GM23338 (cell line): Measurements from ENCODE around the gene PCSK6. TPM values are rescaled to one million over a fixed set of nuclear protein-coding genes. Genes with fewer than 3 reads are reported as not detected.
"Not testable (repeated sequence)": the region's sequence is repeated elsewhere in the genome, so short reads cannot be mapped to it uniquely, and the experiment has no call there.

Experiments used
- ATAC-seq: fragments of 200-7000 bp; cut with Tn5 transposase; 3 replicates; pipeline ENCODE4 v1.9.1; 2020
- DNase-seq: peaks from one replicate; pipeline ENCODE4 v3.0.0-alpha.2; 2015; ENCODE audit warnings: low spot score
- H2AFZ ChIP-seq: fragments of 200-600 bp; sonication (generic); 2 replicates; pipeline ENCODE4 v1.8.0; 2016; ENCODE audit warnings: antibody characterized with exemption, mild to moderate bottlenecking, moderate library complexity
- H3F3A ChIP-seq: fragments of 200-600 bp; sonication (generic); replicated peaks from 2 replicates; pipeline ENCODE4 v1.8.0; 2017; ENCODE audit warnings: antibody characterized with exemption, mixed run types, low read depth
- H3K27ac ChIP-seq: fragments of 200-600 bp; sonication (generic); 2 replicates; pipeline ENCODE4 v1.6.1; 2016; ENCODE audit warnings: low read depth
- H3K27me3 ChIP-seq: fragments of 200-600 bp; sonication (generic); 2 replicates; pipeline ENCODE4 v1.8.0; 2016; ENCODE audit warnings: mild to moderate bottlenecking, mixed run types, moderate library complexity; ENCODE audit not compliant: insufficient read depth
- H3K36me3 ChIP-seq: fragments of 200-600 bp; sonication (generic); 2 replicates; pipeline ENCODE4 v1.8.0; 2016; ENCODE audit warnings: mild to moderate bottlenecking; ENCODE audit not compliant: insufficient read depth
- H3K4me1 ChIP-seq: fragments of 200-600 bp; sonication (generic); 2 replicates; pipeline ENCODE4 v1.8.0; 2016; ENCODE audit warnings: mild to moderate bottlenecking, moderate library complexity; ENCODE audit not compliant: insufficient read depth
- H3K4me2 ChIP-seq: fragments of 200-600 bp; sonication (generic); 2 replicates; pipeline ENCODE4 v1.7.1; 2017; ENCODE audit warnings: mixed run types
- H3K4me3 ChIP-seq: fragments of 200-600 bp; sonication (generic); 2 replicates; pipeline ENCODE4 v1.6.1; 2016; ENCODE audit warnings: mixed run types
- H3K79me2 ChIP-seq: fragments of 200-600 bp; sonication (generic); replicated peaks from 2 replicates; pipeline ENCODE4 v1.8.0; 2017; ENCODE audit warnings: mild to moderate bottlenecking; ENCODE audit not compliant: insufficient read depth
- H3K9me2 ChIP-seq: fragments of 200-600 bp; sonication (generic); 2 replicates; pipeline ENCODE4 v1.8.0; 2017; ENCODE audit not compliant: insufficient read depth
- H4K20me1 ChIP-seq: fragments of 200-600 bp; sonication (generic); replicated peaks from 2 replicates; pipeline ENCODE4 v1.8.0; 2017; ENCODE audit warnings: mild to moderate bottlenecking; ENCODE audit not compliant: insufficient read depth
- H3K27ac Mint-ChIP-seq: 2 replicates; pipeline ENCODE4 v1.8.0; 2020; ENCODE audit warnings: inconsistent platforms, mild to moderate bottlenecking, moderate library complexity, mixed read lengths
- H3K27me3 Mint-ChIP-seq: 3 replicates; pipeline ENCODE4 v1.8.0; 2022; ENCODE audit warnings: low read depth, mild to moderate bottlenecking, moderate library complexity, mixed read lengths, inconsistent platforms; ENCODE audit not compliant: insufficient read depth, poor library complexity
- H3K36me3 Mint-ChIP-seq: 3 replicates; pipeline ENCODE4 v1.8.0; 2021; ENCODE audit warnings: low read depth, mild to moderate bottlenecking, inconsistent platforms, moderate library complexity, mixed read lengths
- H3K4me1 Mint-ChIP-seq: 3 replicates; pipeline ENCODE4 v1.8.0; 2020; ENCODE audit warnings: mild to moderate bottlenecking, inconsistent platforms, mixed read lengths
- H3K4me3 Mint-ChIP-seq: 3 replicates; pipeline ENCODE4 v1.8.0; 2021; ENCODE audit warnings: moderate library complexity, mild to moderate bottlenecking, inconsistent platforms, mixed read lengths
- H3K9me3 Mint-ChIP-seq: 3 replicates; pipeline ENCODE4 v1.8.0; 2020; ENCODE audit warnings: moderate library complexity, mild to moderate bottlenecking, inconsistent platforms, mixed read lengths
- EZH2phosphoT487 ChIP-seq: fragments of 200-600 bp; sonication (generic); IDR thresholded peaks from one replicate; pipeline ENCODE4 v1.8.1; 2018; ENCODE audit warnings: antibody characterized with exemption; ENCODE audit not compliant: unreplicated experiment
- JUNB ChIP-seq: IDR thresholded peaks from one replicate; pipeline ENCODE4 v1.6.1; 2016; ENCODE audit warnings: antibody characterized with exemption; ENCODE audit not compliant: unreplicated experiment
- POLR2AphosphoS5 ChIP-seq: IDR thresholded peaks from 2 replicates; pipeline ENCODE4 v1.6.1; 2016; ENCODE audit warnings: antibody characterized with exemption, low read depth
- REST ChIP-seq: IDR thresholded peaks from one replicate; pipeline ENCODE4 v1.6.1; 2018; ENCODE audit warnings: antibody characterized with exemption; ENCODE audit not compliant: unreplicated experiment
- STAT1 ChIP-seq: IDR thresholded peaks from one replicate; pipeline ENCODE4 v1.6.1; 2016; ENCODE audit warnings: antibody characterized with exemption; ENCODE audit not compliant: unreplicated experiment
- ZNF114 ChIP-seq: fragments of 250-450 bp; sonication (Bioruptor Pico); IDR thresholded peaks from 2 replicates; pipeline ENCODE4 v1.5.0; 2020; ENCODE audit warnings: mild to moderate bottlenecking, moderate library complexity
- ZNF462 ChIP-seq: fragments of 250-450 bp; sonication (Bioruptor Pico); IDR thresholded peaks from 2 replicates; pipeline ENCODE4 v1.5.0; 2020; ENCODE audit warnings: mild to moderate bottlenecking, moderate library complexity
- polyA plus RNA-seq: library from polyadenylated mRNA; unstranded; fragments of >200 nt; fragmentation: Nextera tagmentation; extraction: Ambion mirVana; gene quantifications from 2 replicates; pipeline ENCODE4 v1.2.1, GENCODE V29; 2016
- total RNA-seq: library from RNA; depleted of rRNA; stranded (reverse); fragments of >200 nt; shearing (Covaris generic); gene quantifications from 2 replicates; pipeline ENCODE4 v1.2.3, GENCODE V29; 2014

The PCSK6 gene
- total and polyA plus RNA-seq, 2 experiments from 2014 or later, result 1.7 to 6.7 TPM

GRCh38 chr15:101464256-101464998 is 25.1 kb downstream of the PCSK6 start (continued):
- no peak for TF ChIP-seq ZNF462 (CRISPR knock-in tag)
- TF ChIP-seq POLR2AphosphoS5, result no peak
- no peak for TF ChIP-seq STAT1
- TF ChIP-seq EZH2phosphoT487, result no peak
- no peak for TF ChIP-seq REST
- no peak for TF ChIP-seq ZNF114 (CRISPR knock-in tag)
- no peak for TF ChIP-seq JUNB

GRCh38 chr15:101463696-101464095 is 25.8 kb downstream of the PCSK6 start:
- not testable (repeated sequence) for ATAC-seq, H3K27me3 Mint-ChIP-seq

More at GRCh38 chr15:101463696-101464095, 25.8 kb downstream of the PCSK6 start:
- not testable (repeated sequence) for H2AFZ ChIP-seq, H3K4me1 Mint-ChIP-seq, H3K4me3 ChIP-seq, H3K79me2 ChIP-seq, DNase-seq, H3K27ac ChIP-seq, H3K27ac Mint-ChIP-seq, H3F3A ChIP-seq, H3K36me3 ChIP-seq, H3K36me3 Mint-ChIP-seq, H3K4me2 ChIP-seq, H3K9me3 Mint-ChIP-seq, H4K20me1 ChIP-seq, H3K4me1 ChIP-seq, H3K9me2 ChIP-seq, H3K4me3 Mint-ChIP-seq, H3K27me3 ChIP-seq
